ENCODE data around the gene HMGN4.
A peak's percentile ranks its signal among the peaks of the same experiment; 100 is the strongest.
"Not testable (repeated sequence)": the region's sequence is repeated elsewhere in the genome, so short reads cannot be mapped to it uniquely, and the experiment has no call there.

The HMGN4 gene

DNA sequence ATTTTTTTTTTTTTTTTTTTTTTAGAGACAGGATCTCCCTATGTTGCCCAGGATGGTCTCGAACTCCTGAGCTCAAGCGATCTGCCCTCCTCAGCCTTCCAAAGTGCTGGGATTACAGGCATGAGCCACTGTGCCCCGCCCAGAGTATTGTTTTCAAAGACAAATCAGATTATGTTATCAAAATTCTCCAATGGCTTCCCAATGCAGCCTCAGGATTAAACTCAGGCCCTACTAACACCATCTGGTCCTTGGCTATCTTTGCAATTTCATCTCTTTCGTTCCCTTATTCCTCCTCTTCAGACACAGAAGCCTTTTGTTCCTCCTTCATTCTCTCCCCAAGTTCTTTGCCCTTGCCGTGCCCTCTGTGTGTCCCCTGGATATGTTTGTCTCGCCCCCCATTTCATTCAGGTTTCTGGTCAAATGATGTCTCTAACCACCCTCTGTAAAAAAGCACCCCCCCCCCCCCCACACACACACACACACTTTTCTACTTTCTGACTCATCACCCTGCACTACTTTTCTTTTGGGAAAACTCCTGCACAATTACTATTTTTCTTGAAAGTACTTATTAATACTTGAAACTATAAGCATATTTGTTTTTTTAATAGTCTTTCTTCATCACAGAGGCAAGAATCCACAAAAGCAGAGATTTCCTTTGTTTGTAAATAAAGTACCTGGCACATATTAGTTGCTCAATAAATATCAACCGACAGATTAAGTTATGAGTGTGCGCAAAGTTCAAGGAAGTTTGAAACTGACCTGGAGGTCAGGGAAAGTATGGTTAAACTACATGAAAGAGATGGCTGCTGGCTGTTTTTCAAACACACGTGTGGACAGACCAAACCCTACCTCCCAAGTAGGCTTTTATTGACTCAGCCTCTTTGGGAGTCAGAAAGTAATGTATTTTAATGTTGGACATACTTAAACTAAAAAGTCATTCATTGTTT, 21.4 kb upstream of the HMGN4 start:
- peak in 1 of 2 experiments; percentile 3 for DNase-seq
- TF ChIP-seq GATA1 (IDR thresholded peaks at IDR 0.05; ENCODE audit: low read depth, low read length) (no peak), POLR2A (IDR thresholded peaks at IDR 0.05; ENCODE audit: low read length) (no peak)

GRCh38 chr6:26519359-26519758, 18.8 kb upstream of the HMGN4 start:
- no peak for DNase-seq
- TF ChIP-seq GATA1 (IDR thresholded peaks at IDR 0.05; ENCODE audit: low read depth, low read length) (no peak), POLR2A (IDR thresholded peaks at IDR 0.05; ENCODE audit: low read length) (no peak)

DNA sequence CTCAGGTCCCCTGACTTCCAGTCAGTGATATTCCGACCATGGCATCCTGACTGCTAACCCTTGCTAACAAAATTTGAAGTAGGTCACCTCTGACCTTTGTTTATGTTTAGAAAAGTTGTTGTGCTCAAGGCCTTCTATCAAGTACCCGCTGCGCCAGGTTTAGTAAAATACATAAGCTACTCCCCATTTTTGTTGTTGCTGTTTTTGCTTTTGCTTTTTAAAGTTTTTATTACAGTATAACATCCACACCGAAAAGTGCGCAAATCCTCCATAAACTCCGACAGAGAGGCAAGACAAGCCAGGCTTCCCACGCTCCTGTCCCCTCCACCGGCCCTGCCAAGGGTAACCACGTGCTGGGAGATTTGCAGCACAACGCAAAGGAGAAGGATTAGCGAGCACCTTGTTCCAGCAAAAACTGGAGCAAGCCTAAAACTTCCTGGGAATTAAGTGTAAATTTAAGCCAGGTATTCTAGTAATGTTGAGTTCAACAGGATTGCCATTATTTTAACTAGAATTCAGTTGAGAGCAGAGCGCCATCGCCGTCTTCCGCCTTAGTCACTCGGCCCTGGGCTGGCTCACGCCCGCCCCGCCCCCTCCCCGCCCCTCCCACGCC, 17.8 kb upstream of the HMGN4 start:
- no peak for DNase-seq
- TF ChIP-seq POLR2A (IDR thresholded peaks at IDR 0.05; ENCODE audit: low read length) (no peak), GATA1 (IDR thresholded peaks at IDR 0.05; ENCODE audit: low read depth, low read length) (no peak)

DNA sequence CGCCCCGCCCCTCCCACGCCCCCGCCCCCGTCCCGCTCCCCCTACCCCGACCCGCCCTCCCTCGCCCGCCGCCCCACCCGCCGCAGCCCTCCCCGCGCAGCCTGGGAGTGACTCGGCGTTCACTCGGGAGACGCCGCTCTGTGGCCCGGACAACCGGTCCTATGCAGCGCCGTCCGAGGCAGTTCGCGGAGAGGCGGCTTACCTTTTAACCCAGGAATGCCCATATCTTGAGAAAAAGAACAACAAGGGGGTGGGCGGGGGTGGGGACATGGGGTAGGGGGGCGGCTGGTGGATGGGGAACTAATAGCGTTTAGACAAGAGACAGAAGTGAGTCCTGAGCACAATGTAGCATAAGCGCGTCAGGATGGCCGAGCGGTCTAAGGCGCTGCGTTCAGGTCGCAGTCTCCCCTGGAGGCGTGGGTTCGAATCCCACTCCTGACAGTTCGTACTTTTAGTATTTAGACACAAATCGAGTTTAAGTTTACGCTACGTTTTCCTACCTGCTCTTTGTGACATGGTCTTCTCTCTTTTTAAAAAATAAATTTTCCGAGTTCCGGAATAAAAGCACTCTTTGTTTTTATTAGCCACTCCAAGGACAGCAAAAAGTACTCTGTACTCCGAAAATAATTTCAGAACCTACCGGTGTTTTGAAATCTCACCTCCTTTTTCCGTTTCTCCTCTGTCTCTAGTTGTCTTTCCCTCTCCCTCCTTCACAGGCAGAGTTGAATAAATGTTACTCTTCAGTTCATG, 17.1 kb upstream of the HMGN4 start:
- DNase-seq, result peak; percentile 91 to 96
- TF ChIP-seq GATA1 (IDR thresholded peaks at IDR 0.05; ENCODE audit: low read depth, low read length) (no peak), POLR2A (IDR thresholded peaks at IDR 0.05; ENCODE audit: low read length) (no peak)

- TF ChIP-seq POLR2A (IDR thresholded peaks at IDR 0.05; ENCODE audit: low read length) (peak; percentile 61), GATA1 (IDR thresholded peaks at IDR 0.05; ENCODE audit: low read depth, low read length) (no peak)
- peak; percentile 90 to 92 for DNase-seq
Measured at GRCh38 chr6:26521600-26522391, 16.4 kb upstream of the HMGN4 start.

GRCh38 chr6:26522486-26523228, 15.5 kb upstream of the HMGN4 start:
- DNase-seq, result peak; percentile 49 to 54

GRCh38 chr6:26524314-26524713, 13.9 kb upstream of the HMGN4 start:
- not testable (repeated sequence) for DNase-seq

GRCh38 chr6:26524722-26525370, 13.3 kb upstream of the HMGN4 start:
- TF ChIP-seq GATA1 (IDR thresholded peaks at IDR 0.05; ENCODE audit: low read depth, low read length), result no peak
- no peak for TF ChIP-seq POLR2A (IDR thresholded peaks at IDR 0.05; ENCODE audit: low read length)
- no peak for DNase-seq

DNA sequence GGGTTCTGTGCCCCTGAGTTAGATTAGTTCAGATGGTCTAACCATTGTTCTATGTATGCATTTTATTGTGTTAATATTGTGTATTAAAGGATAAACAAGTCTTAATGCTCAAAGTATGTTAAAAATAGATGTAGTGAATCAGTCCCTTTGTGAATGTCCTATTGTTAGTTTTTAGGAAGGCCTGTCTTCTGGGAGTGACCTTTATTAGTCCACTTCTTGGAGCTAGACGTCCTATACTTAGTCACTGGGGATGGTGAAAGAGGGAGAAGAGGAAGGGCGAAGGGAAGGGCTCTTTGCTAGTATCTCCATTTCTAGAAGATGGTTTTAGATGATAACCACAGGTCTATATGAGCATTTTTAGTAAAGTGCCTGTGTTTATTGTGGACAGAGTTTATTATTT, 12.3 kb upstream of the HMGN4 start:
- no peak for TF ChIP-seq POLR2A (IDR thresholded peaks at IDR 0.05; ENCODE audit: low read length)
- no peak for TF ChIP-seq GATA1 (IDR thresholded peaks at IDR 0.05; ENCODE audit: low read depth, low read length)
- no peak for DNase-seq

DNA sequence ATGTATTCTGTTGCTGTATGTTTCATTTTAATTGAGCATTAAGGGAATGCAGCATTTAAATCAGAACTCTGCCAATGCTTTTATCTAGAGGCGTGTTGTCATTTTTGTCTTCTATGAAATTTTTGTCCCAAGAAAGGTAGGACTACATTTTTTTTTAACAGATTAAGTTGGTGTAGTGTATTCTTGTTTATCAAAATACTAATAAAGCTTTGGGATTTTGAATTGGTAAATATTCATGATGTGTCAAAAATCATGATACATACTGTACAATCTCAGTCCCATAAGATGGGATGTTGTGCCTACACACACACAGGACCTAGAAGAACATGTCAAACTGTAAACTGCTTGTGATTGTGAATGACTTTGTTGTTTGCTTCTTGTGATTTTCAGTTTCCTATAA, 11.2 kb upstream of the HMGN4 start:
- TF ChIP-seq GATA1 (IDR thresholded peaks at IDR 0.05; ENCODE audit: low read depth, low read length), result no peak
- TF ChIP-seq POLR2A (IDR thresholded peaks at IDR 0.05; ENCODE audit: low read length), result no peak

GRCh38 chr6:26530203-26530602, 8.0 kb upstream of the HMGN4 start:
- no peak for DNase-seq
- no peak for TF ChIP-seq GATA1 (IDR thresholded peaks at IDR 0.05; ENCODE audit: low read depth, low read length)
- TF ChIP-seq POLR2A (IDR thresholded peaks at IDR 0.05; ENCODE audit: low read length), result no peak

More for the DNA sequence above, 11.2 kb upstream of the HMGN4 start:
- DNase-seq, result no peak

DNA sequence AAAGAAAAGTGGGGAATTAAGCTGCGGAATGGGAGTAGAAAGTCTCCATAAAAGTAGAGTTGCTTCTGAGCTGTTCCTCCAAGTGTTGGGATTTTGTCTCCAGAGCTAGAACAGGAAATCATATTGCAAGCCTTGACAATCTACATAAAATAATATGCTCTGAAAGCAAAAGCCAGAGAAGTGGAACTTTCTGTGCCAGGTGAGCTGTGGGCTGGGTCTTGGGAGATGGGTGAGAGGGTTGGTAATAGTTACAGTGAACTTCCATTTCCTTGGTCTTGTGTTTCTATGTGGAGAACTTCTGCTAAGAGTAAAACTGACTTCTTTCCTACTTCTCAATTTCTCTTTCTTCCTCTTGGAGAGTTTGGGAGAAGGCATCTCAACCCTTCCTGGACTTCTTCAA, 6.3 kb upstream of the HMGN4 start:
- TF ChIP-seq POLR2A (IDR thresholded peaks at IDR 0.05; ENCODE audit: low read length) (no peak), GATA1 (IDR thresholded peaks at IDR 0.05; ENCODE audit: low read depth, low read length) (no peak)
- no peak for DNase-seq
